Upper lobe of left lung (tissue), 4 donors: ENCODE data around the gene ITPKB.

Experiments
- EP300 ChIP-seq, 4 donors: sonication (generic); formaldehyde crosslinking; IDR thresholded peaks; one replicate each; pipeline ENCODE4 v1.5.1; 2017; ENCODE audit warnings: antibody characterized with exemption in 4 of 4, control low read depth in 2 of 4
- POLR2A ChIP-seq, 4 donors: fragments of 450-650 bp; IDR thresholded peaks; one replicate each; pipeline ENCODE4 v1.5.1; 2016 to 2017; ENCODE audit warnings: antibody characterized with exemption in 4 of 4, mild to moderate bottlenecking in 2 of 4
- POLR2AphosphoS5 ChIP-seq, 2 donors: sonication (generic); formaldehyde crosslinking; IDR thresholded peaks; one replicate each; pipeline ENCODE4 v1.5.1; 2017; ENCODE audit warnings: antibody characterized with exemption in 2 of 2
- TF ChIP-seq, protein P1 (sequence below), 6 experiments: fragments of 450-650 bp in 4 of 6; fragments of 200-600 bp in 2 of 6; sonication (generic) in 2 of 6; IDR thresholded peaks; one replicate each; pipeline ENCODE4 v1.5.1; 2016 to 2019; ENCODE audit warnings: antibody characterized with exemption in 6 of 6

DNA sequence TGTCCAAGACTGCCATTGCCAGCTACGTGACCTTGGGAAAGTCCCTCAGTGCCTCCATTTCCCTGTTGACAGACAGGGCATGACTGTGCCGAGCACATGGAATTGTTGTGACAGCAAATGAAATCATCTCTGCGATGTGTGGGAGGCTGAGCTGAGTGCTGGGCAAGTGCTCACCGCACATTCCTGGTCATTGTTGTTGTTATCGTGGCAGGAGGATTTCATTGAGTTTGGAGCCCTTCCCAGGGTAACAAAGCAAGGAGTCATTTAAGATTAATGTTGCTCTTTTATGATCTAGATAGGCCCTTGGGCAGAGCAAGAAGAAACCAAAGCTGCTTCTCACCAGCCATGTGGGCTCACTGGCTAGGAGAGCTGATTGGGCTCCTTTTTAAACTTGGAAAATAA lies 39.6 kb upstream of the ITPKB start:
- TF ChIP-seq POLR2AphosphoS5 (IDR thresholded peaks at IDR 0.05) (peak; percentile 32 to 64), EP300 (IDR thresholded peaks at IDR 0.05) (no peak), POLR2A (IDR thresholded peaks at IDR 0.05) (no peak)
- TF ChIP-seq, protein P1, sequence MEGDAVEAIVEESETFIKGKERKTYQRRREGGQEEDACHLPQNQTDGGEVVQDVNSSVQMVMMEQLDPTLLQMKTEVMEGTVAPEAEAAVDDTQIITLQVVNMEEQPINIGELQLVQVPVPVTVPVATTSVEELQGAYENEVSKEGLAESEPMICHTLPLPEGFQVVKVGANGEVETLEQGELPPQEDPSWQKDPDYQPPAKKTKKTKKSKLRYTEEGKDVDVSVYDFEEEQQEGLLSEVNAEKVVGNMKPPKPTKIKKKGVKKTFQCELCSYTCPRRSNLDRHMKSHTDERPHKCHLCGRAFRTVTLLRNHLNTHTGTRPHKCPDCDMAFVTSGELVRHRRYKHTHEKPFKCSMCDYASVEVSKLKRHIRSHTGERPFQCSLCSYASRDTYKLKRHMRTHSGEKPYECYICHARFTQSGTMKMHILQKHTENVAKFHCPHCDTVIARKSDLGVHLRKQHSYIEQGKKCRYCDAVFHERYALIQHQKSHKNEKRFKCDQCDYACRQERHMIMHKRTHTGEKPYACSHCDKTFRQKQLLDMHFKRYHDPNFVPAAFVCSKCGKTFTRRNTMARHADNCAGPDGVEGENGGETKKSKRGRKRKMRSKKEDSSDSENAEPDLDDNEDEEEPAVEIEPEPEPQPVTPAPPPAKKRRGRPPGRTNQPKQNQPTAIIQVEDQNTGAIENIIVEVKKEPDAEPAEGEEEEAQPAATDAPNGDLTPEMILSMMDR (IDR thresholded peaks at IDR 0.05) = no peak
